H54 (cell line): ENCODE measurements around the gene RNF215.

Source experiments
- DNase-seq: peaks from one replicate; pipeline ENCODE4 v3.0.0; 2011; ENCODE audit warnings: low spot score, mixed read lengths; ENCODE audit not compliant: insufficient read length
- FAIRE-seq: peaks from 3 replicates; lab custom pipeline; 2011; peaks lifted over from hg19 to GRCh38; lab: Jason Lieb, UNC
- POLR2A ChIP-seq: IDR thresholded peaks from 2 replicates; pipeline ENCODE4 v1.6.1; 2011; ENCODE audit warnings: low read depth, mild to moderate bottlenecking, low read length

RNF215 gene

DNA sequence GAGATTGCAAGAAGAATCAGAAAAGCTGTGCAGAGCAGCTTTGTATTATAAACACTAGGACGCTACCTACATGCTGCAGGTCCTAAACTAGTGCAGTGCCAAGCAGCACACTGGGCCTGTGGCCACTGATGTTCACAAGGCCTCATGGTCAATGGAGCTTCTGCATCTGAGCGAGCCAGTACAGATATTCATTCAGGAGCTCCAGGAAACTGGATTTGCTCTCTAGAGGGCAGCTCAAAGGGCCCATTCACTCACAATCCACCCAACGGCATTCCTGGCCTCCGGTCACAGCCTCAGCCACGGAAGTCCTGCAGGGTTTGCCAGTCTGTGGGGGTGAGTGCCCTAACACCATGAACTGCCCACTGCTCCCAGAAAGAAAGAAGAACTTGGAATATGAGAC is 54.7 kb downstream of the RNF215 start:
- TF ChIP-seq POLR2A, result no peak
- FAIRE-seq, result no peak
- DNase-seq, result no peak
